IPS-11a (cell line): Measurements from ENCODE around the gene TTC7B.

Experiments
- H3K4me3 ChIP-seq: one replicate; pipeline ENCODE4 v1.5.1; 2013; ENCODE audit warnings: low read depth, low read length, control low read depth

TTC7B gene

DNA sequence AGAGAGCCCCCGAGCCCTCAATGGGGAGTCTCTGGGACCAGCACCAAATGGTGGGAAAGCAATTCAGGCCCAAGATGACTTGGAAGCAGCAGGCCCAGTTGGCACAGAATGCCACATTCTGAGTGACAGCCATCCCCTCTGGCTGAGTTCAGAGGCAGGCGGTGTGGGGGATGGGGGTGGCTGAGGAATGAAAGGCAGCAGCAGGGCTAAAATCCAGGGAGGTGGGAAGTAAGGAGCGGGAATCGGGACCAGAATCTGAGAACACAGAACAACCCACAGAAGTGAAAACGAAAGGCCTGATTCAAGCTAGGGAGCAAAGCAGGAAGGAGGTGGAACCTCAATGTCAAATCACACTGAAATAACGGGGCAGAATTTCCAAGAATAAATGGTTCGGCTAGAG is 248.2 kb downstream of the TTC7B start:
- H3K4me3 ChIP-seq = no peak overlapping the region

DNA sequence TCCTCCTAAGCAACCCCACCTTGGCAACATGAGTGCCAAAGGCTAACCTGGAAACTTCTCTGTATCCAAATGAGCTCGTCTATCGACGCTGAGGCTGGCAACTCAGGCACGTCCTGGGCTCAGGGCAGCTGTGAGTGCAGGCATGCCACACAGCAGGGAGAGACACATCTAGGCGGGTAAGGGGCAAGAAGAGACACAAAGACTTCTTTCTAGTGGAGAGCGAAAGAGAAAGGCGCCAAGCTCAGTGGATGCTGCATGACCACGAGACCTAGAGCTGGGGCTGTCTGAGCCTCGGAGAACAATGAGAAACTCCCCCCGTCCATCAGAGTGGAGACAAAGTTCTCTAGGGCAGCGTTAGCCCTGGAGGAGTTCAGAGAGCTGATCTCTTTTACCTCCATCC is 249.0 kb downstream of the TTC7B start:
- no peak overlapping the region for H3K4me3 ChIP-seq

DNA sequence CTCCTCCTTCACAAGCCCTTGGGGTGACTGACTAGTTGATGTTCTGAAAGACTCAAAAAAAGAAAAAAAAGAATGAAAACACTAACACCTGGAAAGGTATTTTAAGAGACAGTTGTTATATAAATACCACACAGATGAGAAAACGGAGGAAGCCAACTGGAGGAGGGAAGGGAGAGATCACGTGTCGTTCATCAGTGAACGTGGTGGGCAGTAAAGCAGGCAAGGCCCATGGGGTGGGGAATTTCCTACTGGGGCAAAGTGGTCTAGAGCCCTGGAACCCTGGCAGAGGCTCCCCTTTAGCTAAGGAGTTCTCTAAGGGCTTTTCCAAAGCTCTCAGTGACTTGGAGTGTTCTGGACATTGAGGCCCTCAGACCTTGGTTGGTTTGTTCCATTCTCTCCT is 249.7 kb downstream of the TTC7B start:
- no peak overlapping the region for H3K4me3 ChIP-seq

DNA sequence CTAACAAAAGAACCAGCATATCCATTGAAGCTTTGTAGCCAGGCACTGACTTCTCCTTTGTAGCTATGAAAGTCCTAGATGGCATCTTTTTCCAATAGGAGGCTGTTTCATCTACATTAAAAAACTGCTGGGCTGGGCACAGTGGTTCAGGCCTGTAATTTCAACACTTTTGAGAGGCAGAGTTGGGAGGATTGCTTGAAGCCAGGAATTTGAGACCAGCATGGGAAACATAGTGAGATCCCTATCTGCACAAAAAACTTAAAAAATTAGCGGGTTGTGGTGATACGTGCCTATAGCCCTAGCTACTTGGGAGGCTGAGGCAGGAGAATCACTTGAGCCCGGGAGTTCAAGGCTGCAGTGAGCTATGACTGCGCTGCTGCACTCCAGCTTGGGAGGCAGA is 251.7 kb downstream of the TTC7B start:
- H3K4me3 ChIP-seq = no peak overlapping the region

DNA sequence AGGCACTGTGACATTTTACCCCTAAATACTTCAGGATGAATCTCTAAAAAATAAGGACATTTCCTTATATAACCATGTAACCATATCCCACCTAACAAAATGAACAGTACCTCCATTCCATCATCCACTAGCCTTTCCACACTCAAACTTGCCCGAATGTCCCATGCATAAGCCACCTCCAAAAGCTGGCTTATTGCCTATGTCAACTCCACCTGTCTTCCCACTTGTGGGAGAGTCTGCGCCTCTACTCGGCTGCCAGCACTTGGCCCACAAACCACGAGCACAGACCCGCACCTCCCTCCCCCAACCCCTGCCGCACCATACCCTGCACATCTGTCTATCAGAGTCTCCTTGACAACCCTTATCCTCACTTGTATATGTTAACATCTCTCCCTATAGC is 253.6 kb downstream of the TTC7B start:
- H3K4me3 ChIP-seq = no peak overlapping the region

DNA sequence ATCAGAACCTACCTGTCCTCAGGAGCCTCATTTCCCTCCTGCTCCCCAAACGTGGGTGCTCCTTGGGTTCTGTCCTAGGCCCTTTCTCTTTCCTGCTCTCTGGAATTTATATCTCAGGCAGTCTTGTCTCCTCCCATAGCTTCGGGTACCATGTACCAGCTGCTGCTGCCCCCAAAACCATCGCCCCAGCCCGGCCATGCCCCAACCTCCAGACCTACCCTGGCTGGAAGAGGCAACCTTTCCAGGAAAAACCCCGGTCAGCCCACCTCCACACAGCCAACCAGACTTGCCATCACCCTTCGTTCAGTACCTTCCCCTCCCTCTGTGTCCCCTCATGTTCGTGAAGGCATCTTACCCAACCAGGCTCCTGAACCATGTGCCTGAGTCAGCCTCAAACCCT is 254.3 kb downstream of the TTC7B start:
- H3K4me3 ChIP-seq = no peak overlapping the region

DNA sequence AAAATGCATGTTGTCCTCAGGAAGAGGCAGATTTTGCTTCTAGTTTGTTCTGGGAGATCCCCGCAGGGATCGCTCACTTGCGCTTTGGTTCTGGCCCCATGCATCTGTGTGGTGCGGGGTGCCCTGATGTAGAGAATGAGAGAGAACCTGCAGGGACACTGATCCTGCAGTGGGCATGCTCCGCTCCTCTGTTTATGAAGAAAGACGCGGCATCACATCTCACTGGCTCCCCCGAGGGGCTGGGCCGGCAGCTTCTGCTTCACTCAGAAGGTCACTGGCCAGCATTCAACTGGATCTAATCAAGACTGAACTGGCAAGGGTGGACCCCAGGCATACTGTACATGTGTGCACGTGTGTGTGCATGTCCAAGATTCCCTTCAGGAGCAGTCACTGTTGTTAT is 255.2 kb downstream of the TTC7B start:
- no peak overlapping the region for H3K4me3 ChIP-seq

DNA sequence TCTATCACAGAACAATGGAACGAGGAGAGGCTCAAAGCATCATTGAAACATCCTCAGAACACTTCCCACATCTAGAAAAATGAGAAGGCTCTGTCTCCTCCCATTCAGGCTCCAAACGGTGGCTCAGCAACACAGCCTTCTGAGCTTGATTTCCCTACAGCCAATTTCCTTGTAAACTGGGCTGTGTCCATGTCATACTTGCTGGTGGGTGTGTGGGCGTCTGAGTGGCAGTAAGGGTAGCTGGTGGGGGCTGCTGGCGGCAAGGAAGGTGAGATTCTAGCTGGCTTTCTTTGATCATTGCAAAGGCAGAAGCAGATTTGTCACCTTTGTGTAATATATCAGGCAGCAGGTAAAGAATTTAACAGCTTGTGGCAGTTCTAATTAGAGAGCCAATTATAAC is 255.7 kb downstream of the TTC7B start:
- H3K4me3 ChIP-seq = no peak overlapping the region

DNA sequence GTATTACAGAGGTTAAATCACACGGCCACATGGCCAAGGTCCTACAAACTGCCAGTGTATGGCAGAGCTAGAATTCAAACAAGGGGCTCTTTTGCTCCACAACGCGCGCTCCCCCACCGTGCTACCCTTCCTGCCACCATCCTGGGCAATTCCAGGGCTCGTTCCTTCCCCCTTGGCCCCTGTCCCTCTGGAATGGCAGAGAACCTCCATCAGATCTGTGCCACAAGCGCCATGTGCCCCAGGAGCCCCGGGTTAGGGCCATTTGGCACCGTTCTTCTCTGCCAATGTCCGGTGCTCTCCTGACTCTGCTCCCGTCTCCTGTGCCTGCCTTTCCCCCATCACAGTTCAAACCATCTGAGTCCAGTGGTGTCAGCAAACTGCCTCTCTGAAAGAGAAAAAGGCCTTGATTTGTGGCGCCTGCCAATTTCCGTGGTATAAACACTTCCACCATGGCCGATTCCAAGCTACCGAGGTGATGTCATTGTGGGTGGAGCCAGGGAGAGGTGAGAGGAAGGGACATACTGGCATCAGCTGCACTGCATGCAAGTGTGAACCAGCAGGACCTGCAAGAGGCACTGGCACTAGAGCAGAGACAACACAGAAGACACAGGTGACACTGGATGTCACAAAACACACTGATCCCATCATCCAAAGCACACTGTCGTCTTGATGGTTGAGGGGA is 256.3 kb downstream of the TTC7B start:
- H3K4me3 ChIP-seq = no peak overlapping the region

DNA sequence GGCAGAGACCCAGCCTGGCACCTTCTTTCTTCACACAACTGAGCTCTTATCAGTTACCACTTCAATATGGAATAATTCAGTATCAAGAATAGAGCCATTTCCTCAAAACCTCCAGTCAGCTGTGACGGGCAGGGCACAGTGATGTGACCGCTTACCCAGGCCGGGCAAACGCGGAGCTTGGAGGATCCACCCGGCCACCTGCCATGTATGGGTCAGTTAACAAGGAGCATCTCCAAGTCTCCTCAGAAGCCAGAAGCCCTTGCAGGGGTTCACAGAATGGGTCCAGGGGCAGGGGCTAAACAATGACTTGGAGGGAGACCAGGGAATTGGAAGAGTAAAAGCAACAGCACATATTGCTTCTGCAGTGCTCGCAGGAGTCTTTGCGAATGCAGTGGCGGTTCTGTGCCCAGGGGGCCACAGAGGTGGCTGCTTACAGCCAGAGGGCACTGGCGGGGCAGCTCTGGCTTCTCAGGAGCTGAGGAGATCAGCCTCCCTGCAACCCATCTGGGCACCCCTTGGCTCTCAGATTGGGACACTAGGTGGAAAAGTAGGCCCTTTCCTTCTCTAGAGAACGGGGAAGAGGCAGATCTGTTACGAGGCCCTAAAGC is 257.1 kb downstream of the TTC7B start:
- H3K4me3 ChIP-seq = no peak overlapping the region

DNA sequence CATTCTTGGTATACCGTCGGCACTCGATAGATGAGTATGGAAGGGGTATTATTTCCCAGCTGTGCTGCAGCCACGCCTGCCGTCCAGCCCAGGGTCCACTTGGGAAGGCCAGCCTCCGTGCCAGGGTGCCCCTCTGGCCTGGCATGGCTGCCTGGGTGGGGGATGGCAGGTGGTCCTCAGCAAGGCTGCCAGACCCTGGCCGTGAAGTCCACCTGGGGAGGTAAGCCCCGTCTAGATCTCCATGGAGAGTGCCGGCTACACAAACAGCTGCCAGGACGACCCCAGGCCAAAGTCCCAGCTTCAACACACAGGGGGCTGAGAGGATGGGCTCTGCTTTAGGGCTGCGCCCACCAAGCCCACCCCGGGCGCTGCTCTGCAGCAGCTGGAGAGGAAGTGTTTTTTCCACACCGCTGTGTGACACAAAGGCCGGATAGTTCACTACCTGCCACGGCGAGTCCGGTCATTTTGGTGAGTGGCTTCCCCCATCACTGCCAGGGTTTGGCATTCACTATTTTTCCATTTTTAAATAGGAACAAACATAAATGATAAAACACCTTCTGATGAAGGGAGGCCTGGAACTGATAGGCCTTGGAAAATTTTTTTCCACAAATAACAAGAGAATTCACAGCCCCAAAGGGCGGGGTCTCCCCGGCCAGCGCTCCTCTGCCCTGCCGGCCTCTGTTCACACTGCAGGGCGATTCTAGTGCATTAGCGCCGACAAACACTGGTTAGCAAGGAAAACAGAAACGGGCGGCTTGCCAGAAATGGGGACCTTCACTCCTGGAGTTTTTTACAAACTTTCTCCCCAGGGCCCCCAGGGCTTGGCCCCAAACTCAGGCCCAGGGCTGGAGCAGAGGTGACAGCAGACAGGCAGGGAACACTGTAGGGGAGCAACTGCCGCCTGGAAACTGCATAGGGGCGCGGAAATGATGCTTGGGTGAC is 257.9 kb downstream of the TTC7B start:
- no peak overlapping the region for H3K4me3 ChIP-seq

DNA sequence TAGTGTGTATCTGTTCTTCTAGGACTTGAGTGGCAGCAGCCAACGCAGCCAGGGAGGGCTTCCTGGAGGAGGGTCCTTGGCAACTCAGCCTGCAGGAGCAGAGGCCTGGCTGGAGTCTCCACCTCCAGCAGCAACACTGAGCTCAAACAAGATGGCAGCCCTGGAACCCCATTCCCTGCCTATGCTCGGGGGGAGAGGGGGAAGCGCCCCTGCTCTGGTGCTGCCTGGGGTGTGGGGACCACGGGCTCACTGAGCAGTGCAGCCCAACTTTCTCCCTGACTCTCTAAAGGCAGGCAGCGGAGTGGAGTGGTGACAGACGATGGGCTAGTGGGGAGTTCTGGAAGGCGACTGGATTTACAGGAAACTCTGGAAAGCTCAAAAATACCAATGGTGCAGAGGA is 258.7 kb downstream of the TTC7B start:
- no peak overlapping the region for H3K4me3 ChIP-seq

DNA sequence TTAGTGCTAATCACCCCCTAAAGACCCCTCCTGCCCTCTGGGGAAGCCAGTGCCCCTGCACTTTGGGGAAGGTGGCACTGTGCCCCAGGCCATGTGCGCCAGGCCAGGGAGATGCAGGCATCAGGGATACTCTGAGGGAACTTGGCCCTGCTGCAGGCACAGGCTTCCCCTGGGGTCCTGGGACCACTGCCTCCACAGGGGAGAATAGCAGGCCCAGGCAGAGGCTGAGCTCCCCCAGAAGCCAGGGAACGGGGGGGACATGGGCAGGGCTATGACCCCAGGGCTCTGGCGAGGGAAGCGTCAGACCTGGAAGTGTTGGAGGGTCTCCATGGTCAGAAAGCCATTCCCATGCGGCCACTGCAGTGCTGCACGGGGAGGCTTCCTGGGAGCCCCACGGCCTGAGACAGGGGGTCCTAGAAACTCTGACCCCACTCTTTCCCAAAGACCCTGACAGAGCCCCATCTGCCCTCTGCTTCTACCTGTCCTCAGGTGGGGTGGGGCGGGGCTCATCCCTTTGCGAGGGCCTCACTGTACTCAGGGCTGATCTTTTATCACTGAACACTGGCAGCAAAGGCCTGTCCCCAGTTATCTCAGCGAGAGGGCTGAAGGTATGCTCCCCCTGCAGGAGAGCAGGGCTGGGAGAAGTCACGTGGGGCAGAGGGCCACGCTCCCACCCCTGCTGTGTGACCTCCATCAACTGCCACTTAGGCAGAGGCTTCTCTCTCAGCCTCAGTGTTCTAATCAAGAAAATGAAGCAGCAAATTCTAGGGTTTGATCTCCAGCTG is 259.4 kb downstream of the TTC7B start:
- no peak overlapping the region for H3K4me3 ChIP-seq

DNA sequence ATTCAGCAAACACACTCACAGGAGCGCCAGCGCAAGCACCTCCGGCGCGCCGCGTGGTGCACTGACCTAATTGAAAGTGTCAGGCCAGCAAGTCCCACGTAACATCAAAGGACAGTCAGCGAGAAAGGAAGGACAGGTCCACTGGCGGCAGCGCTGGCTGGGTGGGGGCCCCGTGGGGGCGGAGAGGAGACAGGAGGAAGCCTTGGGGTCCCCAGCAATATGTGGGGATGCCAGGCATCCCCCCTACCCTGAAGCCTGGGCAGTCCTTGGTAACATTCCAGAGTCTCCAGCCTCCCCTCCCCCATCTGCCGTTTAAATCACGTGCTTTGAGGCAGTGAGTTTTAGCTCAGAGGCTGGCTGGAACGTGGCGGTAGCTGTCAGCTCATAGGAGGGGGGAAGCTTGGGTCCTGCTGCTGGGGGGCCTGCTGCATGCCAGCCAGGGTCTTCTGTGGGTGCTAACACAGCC is 260.2 kb downstream of the TTC7B start:
- no peak overlapping the region for H3K4me3 ChIP-seq

DNA sequence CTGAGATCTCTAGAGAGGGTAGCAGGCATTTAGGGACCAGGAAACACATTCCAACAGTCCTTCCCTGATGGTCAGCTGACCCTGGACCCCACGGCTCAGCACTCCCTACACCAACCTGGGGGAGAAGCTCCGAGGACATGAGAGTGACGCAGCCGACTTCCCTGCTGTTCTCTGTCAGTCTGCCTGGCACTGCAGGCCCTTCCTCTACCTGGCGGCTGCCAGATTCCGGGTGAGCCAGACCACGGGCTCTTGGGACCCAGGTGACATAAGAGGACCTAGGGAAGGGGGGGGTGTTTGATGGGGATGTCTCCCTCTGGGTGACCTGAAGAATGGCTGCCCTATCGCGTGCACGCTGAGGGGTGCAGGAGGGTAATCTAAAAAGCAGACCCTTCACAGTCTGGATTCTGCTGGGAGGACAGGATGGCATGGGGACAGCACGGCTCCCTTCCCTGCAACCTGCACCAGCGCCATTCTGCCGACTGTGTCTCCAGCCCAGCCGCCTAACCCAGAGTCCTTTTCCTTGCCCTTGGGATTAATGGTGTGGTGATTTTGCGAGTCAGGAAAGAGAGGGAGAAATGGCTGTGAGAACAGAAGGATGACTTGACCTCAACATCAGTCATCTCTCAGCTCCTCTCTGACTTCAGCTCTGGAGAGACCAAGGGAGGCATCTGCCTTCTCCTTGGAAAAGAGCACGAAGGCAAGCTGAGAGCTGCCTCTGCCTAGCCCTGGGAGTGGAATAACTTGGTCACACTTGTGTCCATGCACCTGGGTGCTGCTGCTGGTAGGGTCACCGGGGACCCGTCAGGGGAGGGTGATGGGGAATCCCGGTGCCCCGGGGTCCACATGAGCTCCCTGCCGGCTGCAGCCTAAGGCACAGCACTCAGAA is 260.9 kb downstream of the TTC7B start:
- H3K4me3 ChIP-seq = no peak overlapping the region

DNA sequence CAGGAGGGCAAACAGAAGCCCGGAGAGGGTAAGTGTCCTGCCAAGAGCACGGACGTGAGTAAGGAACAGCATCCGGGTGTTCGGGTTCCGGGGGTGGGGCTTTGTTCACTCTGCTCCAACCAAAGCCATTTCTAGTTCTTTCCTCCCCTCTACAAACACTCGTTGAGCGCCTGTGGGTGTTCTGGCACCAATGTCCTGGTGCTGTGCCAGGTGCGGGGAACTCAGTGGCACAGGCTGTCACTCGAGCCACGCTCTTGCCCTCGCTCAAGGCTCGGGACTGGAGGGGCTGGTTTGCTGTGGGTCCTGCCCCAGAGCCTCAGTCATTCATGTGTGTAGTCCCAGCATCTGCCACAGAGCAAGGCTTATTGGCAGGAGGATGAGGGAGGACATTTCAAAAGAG is 261.9 kb downstream of the TTC7B start:
- no peak overlapping the region for H3K4me3 ChIP-seq

DNA sequence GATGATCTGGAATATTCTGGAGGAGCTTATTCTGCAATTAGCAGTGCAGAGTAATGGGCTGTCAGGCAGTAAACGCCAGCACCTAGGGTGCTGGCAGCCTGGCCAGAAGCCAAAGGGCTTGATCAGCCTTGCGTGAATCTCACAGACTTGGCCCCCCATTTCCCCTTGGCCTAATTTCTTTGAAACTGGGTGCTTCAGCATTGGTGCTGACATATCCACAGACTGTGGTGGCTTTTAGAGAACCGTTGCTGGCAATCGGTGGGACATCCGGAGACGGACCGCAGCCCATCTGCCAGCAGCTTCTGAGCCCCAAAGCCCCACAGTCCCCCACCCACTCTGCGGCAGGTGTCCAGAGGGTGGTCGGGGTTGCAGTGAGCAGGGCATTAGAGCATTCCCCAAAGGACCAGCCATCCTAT is 262.3 kb downstream of the TTC7B start:
- no peak overlapping the region for H3K4me3 ChIP-seq

DNA sequence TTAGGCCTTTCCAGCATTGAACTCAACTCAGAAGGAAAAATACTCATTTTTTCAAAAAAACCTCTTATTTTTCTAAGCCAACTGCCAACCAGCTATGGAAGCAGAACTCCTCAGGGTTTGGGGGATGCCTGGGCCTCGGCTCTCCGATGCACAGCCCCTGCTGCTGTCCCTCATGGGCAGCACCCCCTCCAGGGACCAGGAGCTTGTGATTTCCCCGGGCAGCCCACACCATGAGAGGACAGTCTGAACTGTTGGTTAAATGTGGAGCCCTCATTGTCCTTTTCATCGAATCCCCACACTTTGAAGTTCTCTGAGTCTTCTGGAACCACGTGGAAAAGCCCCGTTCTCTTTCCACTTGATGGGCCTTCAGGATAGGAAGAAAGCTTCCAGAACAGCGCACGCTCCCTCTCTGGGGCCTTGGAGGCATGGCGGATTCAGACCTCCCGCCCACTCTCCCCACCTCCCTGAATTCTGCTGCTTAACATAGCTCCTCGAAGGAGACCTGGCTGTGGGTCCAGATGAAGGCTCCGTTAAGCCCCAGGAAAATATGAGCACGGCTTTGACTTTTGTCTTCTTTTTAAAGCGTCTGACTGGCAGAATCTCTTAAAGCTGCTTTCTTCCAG is 262.8 kb downstream of the TTC7B start:
- no peak overlapping the region for H3K4me3 ChIP-seq

DNA sequence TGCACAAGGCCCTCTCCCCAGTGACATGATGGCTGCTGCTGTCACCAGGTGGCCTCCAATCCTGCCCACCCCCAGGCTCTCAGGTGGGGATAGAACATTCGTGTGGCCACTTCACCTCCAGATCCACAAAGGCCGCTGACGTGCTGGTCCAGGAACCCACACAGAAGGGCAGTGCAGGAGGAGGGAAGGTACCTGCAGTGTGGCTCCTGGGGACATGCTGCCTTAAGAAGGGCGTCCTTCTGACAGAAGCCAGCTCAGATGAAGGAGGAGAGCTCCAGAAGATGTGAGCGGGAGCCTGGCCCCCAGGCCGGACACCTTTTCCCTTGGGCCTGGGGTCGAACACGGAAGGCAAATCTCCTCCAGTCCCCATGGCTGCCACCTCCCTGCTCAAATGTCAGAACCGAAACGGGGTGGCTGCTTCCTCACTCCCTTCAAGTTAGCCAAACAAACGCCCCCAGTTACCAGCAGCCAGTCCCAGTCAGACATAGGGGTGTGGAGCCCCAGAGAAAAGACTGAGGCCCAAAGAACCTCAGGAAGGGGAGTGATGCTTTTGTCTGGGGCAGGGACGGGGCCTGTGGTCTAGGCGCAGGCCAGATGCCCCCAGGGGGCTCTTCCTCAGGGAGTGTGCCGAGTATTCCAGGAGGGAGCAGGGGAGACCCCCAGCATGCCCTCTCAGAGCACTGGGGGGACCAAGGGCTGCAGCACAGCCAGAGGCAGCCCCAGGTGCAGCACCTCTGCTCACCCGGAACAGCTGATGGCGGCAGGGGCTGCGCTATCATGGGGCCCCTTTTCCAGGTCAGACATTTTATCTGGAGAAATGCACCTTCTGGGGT is 263.5 kb downstream of the TTC7B start:
- H3K4me3 ChIP-seq = no peak overlapping the region
